Uterus (tissue), 4 donors: Measurements from ENCODE around the gene HOXB7. TPM values are rescaled to one million over a fixed set of nuclear protein-coding genes. Genes with fewer than 3 reads are reported as not detected.

ENCODE experiments used
- DNase-seq, 2 donors: peaks; one replicate each; pipeline ENCODE4 v3.0.0-alpha.2; 2019 to 2020
- H3K27ac ChIP-seq, 2 donors: fragments of 200-600 bp; sonication (generic); 1 replicate in 1 of 2; 2 replicates in 1 of 2; pipeline ENCODE4 v1.5.1; 2016 to 2018
- H3K27me3 ChIP-seq, 2 donors: fragments of 200-600 bp; sonication (generic); one replicate each; pipeline ENCODE4 v1.5.1; 2018 to 2019; ENCODE audit warnings: control low read depth in 1 of 2
- H3K36me3 ChIP-seq, 2 donors: fragments of 200-600 bp; sonication (generic); one replicate each; pipeline ENCODE4 v1.5.1; 2019; ENCODE audit warnings: control low read depth in 1 of 2
- H3K4me1 ChIP-seq, 2 donors: fragments of 200-600 bp; sonication (generic); one replicate each; pipeline ENCODE4 v1.5.1; 2018 to 2019; ENCODE audit warnings: control low read depth in 1 of 2
- H3K4me3 ChIP-seq, 2 donors: fragments of 200-600 bp; sonication (generic); 1 replicate in 1 of 2; 2 replicates in 1 of 2; pipeline ENCODE4 v1.5.1; 2018 to 2019; ENCODE audit warnings: mild to moderate bottlenecking in 1 of 2
- H3K9me3 ChIP-seq, 2 donors: fragments of 200-600 bp; sonication (generic); one replicate each; pipeline ENCODE4 v1.5.1; 2019; ENCODE audit warnings: control low read depth in 1 of 2
- CTCF ChIP-seq, 4 experiments: fragments of 200-600 bp in 2 of 4; fragments of 450-650 bp in 2 of 4; sonication (generic) in 2 of 4; IDR thresholded peaks; one replicate each; pipeline ENCODE4 v1.5.1; 2016 to 2019; ENCODE audit warnings: antibody characterized with exemption in 4 of 4, mild to moderate bottlenecking in 2 of 4, moderate library complexity in 1 of 4
- POLR2A ChIP-seq, 2 donors: fragments of 450-650 bp; IDR thresholded peaks; one replicate each; pipeline ENCODE4 v1.6.1; 2016; ENCODE audit warnings: antibody characterized with exemption in 2 of 2, mild to moderate bottlenecking in 1 of 2, moderate library complexity in 1 of 2
- intact Hi-C: fragments of 100-400 bp; cut with DNase I; formaldehyde crosslinking; loops from one replicate; pipeline ENCODE4 v1.15.1; 2023; ENCODE audit warnings: low total_unique reads
- total RNA-seq, 4 donors: library from RNA; depleted of rRNA in 3 of 4; stranded (reverse); fragments of >200 nt in 3 of 4; gene quantifications; one replicate each; pipeline versions ENCODE4 v1.1.0 to v1.2.4, GENCODE V29; 2014 to 2023
- donor health status: DM: yes; HTN: yes; CAD: no.

HOXB7 gene
- total RNA-seq, 4 donors from 2014 or later: 1.0 to 6.9 (median 3.5) TPM; not detected in 1

DNA sequence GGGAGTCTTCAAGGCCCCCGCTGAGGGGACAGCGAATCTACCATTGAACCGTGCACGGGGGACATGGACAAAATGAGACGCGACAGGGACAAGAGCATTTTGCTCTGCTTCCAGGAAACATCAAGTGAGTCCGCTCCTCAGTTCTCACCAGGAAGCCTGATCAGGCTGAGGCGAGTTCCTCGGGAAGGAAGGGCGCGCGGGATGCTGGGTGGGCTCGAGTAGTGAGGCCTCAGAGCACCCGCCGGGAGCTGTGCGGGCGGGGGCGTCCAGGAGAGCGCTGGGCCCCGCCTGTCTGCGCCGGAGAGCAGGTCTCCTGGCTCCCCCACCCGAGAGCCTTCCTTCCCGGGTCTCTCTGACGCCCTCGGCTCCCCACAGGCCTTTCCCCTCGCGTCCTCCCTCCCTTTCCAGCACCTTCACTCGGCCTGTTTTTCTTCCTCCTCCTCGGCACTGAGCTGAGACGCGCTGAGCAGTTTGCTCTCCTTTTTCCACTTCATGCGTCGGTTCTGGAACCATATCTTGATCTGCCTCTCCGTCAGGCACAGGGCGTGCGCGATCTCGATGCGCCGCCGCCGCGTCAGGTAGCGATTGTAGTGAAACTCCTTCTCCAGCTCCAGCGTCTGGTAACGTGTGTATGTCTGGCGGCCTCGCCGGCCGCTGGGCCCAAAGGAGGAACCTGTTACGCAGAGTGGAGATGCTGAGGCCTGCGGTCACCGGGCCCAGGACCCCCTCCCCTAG lies 14.7 kb downstream of the HOXB7 start:
- no peak overlapping the region for H3K4me3 ChIP-seq
- intact Hi-C loops: loop anchor here (10.0 kb wide), 1 partner anchor 251 kb away; no protein-coding TSS in a partner anchor
- H3K4me1 ChIP-seq: peaks cover 0 to 7% of the 10 kb centered on the region in 2 donors
- TF ChIP-seq POLR2A (IDR thresholded peaks at IDR 0.05) (no peak), CTCF (IDR thresholded peaks at IDR 0.05) (no peak)
- DNase-seq: no peak
- H3K36me3 ChIP-seq: no peaks in the 10 kb centered on the region
- H3K9me3 ChIP-seq: no peaks in the 10 kb centered on the region
- H3K27ac ChIP-seq: no peak overlapping the region
- peaks cover 9 to 69% of the 10 kb centered on the region in 2 donors for H3K27me3 ChIP-seq

DNA sequence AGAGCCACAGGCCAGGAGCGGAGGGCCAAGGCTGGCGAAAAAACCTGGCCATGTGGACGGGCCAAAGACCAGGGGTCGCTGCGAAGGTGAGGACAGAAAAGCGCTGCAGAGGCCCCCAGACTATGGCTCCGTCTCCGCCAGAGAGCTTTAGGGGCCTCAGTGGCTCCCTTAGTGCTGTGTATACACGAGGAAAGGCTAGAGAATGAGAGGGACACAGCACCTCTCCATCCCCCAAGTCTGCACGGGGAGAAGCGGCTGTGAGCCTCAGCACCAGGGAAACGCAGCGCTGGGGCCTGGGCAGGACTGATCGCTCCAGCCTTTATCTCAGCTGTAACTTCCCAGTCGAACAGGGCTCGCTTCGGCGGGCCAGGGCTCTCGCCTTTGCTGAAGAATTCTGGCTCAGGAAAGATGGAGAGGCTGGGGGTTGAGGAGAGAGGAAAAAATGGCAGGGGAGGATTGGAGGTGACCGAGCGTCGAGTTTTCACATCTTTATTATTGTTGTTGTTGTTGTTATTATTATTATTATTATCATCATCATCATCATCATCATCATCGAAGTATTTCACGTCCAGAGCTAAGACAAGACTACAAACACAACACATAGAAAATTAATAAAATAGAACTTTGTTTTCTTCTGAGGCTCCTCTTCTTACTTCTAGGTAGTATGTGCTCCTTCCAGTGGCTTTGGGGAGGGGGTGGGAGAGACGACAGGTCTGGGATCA lies 15.4 kb downstream of the HOXB7 start:
- intact Hi-C loops: loop anchor here (10.0 kb wide), 1 partner anchor 251 kb away; no protein-coding TSS in a partner anchor
- no peak for DNase-seq
- Histone ChIP-seq H3K27me3 (peaks cover 9 to 67% of the 10 kb centered on the region in 2 donors), H3K9me3 (no peaks in the 10 kb centered on the region), H3K27ac (no peak overlapping the region), H3K4me1 (peaks cover 0 to 7% of the 10 kb centered on the region in 2 donors), H3K4me3 (no peak overlapping the region), H3K36me3 (no peaks in the 10 kb centered on the region)
- no peak for TF ChIP-seq CTCF (IDR thresholded peaks at IDR 0.05)
- no peak for TF ChIP-seq POLR2A (IDR thresholded peaks at IDR 0.05)

- intact Hi-C loops: loop anchor here (10.0 kb wide), 1 partner anchor 250 kb away; no protein-coding TSS in a partner anchor
- Histone ChIP-seq H3K36me3 (no peaks in the 10 kb centered on the region), H3K4me1 (peaks cover 0 to 7% of the 10 kb centered on the region in 2 donors), H3K4me3 (no peak overlapping the region), H3K27me3 (peaks cover 9 to 62% of the 10 kb centered on the region in 2 donors), H3K9me3 (no peaks in the 10 kb centered on the region), H3K27ac (no peak overlapping the region)
- TF ChIP-seq CTCF (IDR thresholded peaks at IDR 0.05) (no peak), POLR2A (IDR thresholded peaks at IDR 0.05) (no peak)
- DNase-seq: no peak
Measured at GRCh38 chr17:48594538-48595277, 16.1 kb downstream of the HOXB7 start.

GRCh38 chr17:48593840-48594537 lies 16.8 kb downstream of the HOXB7 start:
- H3K27me3 ChIP-seq: peaks cover 9 to 60% of the 10 kb centered on the region in 2 donors
- peaks cover 0 to 7% of the 10 kb centered on the region in 2 donors for H3K4me1 ChIP-seq
- H3K27ac ChIP-seq: peak overlapping the region in 1 of 2 donors; percentile 26
- TF ChIP-seq POLR2A (IDR thresholded peaks at IDR 0.05): no peak
- peak; percentile 83 to 94 (median 92) for TF ChIP-seq CTCF (IDR thresholded peaks at IDR 0.05)
- peak; percentile 61 to 88 for DNase-seq
- H3K9me3 ChIP-seq: no peaks in the 10 kb centered on the region
- intact Hi-C loops: loop anchor here (10.0 kb wide), 1 partner anchor 249 kb away; no protein-coding TSS in a partner anchor
- no peaks in the 10 kb centered on the region for H3K36me3 ChIP-seq
- peak overlapping the region in 1 of 2 donors; percentile 20 for H3K4me3 ChIP-seq
